Fibroblast of mammary gland (primary cell): ENCODE results near the gene PRR35.
A peak's percentile ranks its signal among the peaks of the same experiment; 100 is the strongest.

Source experiments
- DNase-seq: peaks from one replicate; pipeline ENCODE4 v3.0.0-alpha.2; 2010; ENCODE audit warnings: low read depth
- H3K4me3 ChIP-seq: 2 replicates; pipeline ENCODE4 v1.5.1; 2011; ENCODE audit warnings: low read depth, mild to moderate bottlenecking, low read length, moderate library complexity; ENCODE audit not compliant: control insufficient read depth
- TF ChIP-seq, protein P1 (sequence below): conservative IDR thresholded peaks from 2 replicates; pipeline ENCODE4 v1.5.1; 2011; ENCODE audit warnings: low read depth, low read length, inconsistent platforms; ENCODE audit not compliant: control insufficient read depth, insufficient read depth

PRR35 gene

DNA sequence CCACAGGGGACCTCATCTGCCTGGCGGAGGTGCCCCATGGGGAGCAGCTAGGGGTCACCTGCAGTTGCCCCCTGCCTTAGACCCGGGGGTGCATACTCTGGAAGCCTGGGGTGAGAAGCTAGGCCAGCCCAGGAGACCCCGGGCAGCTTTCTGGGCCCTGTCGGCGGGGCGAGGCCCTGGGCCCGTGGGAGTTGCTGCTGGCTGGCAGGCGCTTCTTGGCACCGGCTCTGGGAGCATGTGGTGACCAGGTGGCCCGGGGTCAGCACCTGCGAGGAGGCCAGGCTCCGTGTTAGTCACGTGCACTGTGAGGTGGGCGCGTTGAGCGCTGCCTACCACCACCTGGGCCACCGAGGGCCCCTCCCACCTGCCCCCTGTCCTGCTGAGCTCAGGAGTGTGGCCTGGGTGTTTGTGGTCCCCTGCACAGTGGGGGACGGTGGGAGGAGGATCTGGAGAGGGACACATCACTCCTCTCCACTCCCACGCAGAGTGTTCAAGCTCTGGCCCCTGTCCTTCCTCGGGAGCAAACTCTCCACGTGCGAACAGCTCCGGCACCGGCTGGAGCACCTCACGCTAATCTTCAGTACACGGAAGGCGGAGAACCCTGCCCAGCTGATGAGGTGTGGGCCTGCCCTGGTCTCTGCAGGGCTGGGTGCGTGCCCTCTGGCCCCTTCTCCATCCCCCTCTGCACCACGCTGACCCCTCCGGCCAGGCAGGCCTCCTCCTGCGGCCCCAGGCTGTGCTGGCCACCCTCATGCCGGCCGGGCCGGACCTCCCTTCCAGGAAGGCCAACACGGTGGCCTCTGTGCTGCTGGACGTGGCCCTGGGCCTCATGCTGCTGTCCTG, 15.4 kb downstream of the PRR35 start:
- DNase-seq: no peak
- no peak overlapping the region for H3K4me3 ChIP-seq

DNA sequence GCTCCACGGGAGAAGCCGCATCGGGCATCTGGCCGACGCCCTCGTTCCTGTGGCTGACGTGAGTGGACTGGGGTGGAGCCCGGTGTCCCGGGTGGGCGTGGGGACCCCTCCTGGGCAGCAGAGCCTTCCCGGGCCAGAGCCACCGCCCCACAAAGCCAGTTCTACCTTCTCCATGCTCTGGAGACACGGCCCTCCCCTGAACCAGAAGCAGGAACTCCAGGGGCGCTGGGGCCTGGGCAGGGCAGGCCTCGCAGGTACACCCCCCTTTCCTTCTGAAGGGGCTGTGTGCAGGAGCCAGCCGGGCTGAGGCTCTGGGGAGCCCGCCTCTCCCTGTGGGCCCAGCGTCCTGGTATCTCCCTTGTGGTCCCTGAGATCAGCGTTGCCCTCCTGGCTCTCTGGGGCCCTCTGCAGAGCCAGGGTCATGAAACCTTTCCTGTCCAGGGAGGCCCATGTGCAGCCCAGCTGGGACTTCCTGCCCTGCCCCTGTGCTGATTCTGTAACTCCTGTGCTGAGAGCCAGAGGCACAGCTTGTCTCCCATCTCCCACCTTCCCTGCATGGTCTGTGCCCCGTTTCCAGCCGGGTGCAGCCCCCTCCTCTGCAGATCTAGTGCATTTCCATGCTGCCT, 16.1 kb downstream of the PRR35 start:
- TF ChIP-seq, protein P1, sequence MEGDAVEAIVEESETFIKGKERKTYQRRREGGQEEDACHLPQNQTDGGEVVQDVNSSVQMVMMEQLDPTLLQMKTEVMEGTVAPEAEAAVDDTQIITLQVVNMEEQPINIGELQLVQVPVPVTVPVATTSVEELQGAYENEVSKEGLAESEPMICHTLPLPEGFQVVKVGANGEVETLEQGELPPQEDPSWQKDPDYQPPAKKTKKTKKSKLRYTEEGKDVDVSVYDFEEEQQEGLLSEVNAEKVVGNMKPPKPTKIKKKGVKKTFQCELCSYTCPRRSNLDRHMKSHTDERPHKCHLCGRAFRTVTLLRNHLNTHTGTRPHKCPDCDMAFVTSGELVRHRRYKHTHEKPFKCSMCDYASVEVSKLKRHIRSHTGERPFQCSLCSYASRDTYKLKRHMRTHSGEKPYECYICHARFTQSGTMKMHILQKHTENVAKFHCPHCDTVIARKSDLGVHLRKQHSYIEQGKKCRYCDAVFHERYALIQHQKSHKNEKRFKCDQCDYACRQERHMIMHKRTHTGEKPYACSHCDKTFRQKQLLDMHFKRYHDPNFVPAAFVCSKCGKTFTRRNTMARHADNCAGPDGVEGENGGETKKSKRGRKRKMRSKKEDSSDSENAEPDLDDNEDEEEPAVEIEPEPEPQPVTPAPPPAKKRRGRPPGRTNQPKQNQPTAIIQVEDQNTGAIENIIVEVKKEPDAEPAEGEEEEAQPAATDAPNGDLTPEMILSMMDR: no peak
- no peak overlapping the region for H3K4me3 ChIP-seq
- no peak for DNase-seq

More for the DNA sequence above, 15.4 kb downstream of the PRR35 start:
- TF ChIP-seq, protein P1: no peak

DNA sequence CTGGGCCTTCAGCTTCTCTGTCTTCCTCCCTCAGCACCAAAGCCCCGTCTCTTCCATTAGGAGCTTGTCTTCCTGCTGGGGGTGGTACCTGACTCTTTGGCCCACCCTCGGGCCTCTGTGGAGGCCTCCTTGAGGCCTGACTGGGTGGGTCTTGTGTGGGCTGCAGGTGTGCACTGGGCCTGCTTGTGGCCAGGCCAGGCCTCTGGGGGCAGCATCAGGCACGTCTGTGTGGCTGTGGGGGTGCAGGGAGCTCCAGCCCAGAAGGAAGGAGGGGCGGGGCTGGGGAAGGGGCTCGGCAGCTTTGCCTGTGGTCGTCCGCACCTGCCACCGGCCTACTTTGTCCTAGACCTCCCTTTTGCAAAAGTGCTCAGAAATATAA, 16.6 kb downstream of the PRR35 start:
- no peak for DNase-seq
- TF ChIP-seq, protein P1: no peak
- H3K4me3 ChIP-seq: no peak overlapping the region

DNA sequence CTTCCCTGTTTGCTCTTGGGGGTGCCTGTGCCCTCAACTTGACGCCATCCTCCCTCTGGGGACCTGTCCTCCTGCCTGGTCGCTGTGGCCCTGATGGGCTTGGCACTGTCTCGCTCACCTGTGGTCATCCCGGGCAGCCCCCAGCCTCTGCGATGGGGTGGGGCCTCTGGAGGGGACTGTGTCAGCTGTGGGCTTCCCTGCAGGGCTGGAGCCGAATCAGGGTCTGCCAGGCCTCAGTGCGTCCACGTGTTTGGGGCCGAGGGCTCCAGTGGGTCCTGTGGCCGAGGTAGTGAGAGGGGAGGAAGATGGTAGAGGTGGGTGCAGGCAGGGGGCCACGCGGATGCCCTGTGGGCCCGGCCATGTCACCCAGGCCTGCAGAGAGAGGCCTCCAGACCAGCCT, 17.6 kb downstream of the PRR35 start:
- H3K4me3 ChIP-seq: no peak overlapping the region
- DNase-seq: no peak
- TF ChIP-seq, protein P1: no peak

DNA sequence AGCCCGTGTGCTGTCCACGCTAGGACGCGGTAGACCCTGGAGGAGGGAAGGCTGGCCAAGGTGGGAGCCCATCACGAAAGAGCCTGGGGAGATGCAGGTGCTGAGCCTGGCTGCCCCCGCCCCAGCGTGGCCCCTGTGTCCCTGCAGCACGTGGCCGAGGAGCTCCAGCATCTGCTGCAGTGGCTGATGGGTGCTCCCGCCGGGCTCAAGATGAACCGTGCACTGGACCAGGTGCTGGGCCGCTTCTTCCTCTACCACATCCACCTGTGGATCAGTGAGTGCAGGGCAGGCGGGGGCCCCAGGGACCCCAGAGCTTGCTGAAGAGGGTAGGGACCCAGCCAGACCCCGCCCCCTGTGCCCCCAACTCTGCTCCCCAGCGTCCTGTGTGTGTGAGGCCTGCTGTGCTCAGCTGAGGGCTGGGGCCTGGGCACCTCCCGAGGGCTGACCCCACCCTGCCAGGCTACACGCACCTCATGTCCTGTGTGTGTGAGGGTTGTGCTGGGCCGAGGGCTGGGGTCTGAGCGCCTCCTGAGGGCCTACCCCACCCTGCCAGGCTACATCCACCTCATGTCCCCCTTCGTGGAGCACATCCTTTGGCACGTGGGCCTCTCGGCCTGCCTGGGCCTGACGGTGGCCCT, 18.2 kb downstream of the PRR35 start:
- no peak overlapping the region for H3K4me3 ChIP-seq
- TF ChIP-seq, protein P1: no peak
- no peak for DNase-seq

DNA sequence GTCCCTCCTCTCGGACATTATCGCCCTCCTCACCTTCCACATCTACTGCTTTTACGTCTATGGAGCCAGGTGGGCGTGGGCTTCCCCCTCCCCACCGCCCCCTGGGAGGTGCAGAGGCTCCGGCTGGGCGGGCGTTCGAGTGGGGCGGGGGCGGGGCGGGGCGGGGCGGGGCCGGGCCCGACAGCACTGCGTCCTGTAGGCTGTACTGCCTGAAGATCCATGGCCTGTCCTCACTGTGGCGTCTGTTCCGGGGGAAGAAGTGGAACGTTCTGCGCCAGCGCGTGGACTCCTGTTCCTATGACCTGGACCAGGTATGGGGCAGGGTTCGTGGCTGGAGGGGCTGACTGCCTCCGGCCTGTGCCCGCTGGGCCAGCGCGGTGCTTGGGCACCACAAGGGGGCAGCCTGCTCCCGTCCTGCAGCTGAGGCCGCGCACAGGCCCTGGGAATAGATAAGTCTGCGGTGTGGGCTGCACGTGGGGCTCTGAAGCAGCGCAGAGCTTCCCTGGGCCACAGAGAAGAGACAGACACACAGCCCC, 18.7 kb downstream of the PRR35 start:
- DNase-seq: peak; percentile 76
- H3K4me3 ChIP-seq: peak overlapping the region; percentile 20
- TF ChIP-seq, protein P1: peak; percentile 77
